Fibroblast of the conjunctiva (primary cell): ENCODE measurements around the gene RIPK4.

Source experiments
- DNase-seq: peaks from one replicate; pipeline ENCODE4 v3.0.0-alpha.2; 2010; ENCODE audit warnings: low read depth

RIPK4 gene

DNA sequence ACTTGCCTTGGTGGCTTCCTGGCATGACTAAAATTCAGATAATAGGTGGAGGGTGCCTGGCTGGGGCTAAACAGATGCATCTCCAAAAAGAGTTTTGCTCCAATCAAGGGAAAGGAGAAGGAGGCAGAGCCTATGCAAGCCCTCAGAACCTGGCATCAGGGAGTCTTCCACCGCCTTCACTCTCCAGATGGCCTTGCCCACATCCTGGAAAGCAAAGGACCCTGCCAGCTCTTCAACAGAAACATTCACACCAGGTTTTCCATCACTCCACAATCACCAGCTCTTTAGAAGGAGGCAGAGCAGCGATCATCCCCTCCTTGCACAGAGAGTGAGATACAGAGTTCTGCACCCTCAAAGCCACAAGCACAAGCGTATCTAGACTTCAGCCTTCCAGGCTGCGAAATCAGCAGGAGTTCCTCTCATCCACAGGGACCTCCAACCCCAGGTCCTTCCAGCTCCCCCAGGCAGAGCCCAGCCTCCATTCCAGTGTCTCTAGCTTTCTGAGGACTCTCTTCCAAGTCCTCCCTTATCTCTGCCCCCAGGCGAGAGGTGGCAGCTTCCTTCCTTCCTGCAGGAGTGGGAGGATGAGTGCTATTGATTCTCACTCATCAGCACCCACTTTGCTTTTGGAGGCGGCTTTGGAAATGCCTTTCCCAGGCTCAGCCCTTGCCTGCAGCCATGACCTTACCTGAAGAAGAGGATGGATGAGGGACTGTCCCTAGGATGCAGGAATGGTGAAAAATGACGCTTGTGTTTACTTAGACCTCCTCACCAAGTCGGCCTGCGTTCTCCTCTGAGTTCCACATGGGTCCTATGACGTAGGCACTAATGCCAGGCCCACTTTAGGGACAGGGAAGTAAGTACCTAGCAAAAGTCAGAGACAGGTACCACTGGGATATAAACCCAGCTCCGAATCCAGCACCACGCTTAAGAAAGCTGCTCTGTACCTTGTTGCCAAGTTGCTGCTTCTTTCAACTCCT, 75.4 kb downstream of the RIPK4 start:
- no peak for DNase-seq
